HL-60 (cell line): Measurements from ENCODE around the gene BROX.

Experiments
- DNase-seq, 2 experiments: peaks; one replicate each; pipeline ENCODE4 v3.0.0-alpha.2; 2010 to 2020; ENCODE audit warnings: low read depth in 1 of 2, low spot score in 1 of 2
- H3K27ac ChIP-seq: fragments of 250-450 bp; sonication (Bioruptor Pico); replicated peaks from 2 replicates; pipeline ENCODE4 v1.5.1; 2020; ENCODE audit warnings: mild to moderate bottlenecking, moderate library complexity
- H3K27me3 ChIP-seq: fragments of 250-450 bp; sonication (Bioruptor Pico); 2 replicates; pipeline ENCODE4 v1.5.1; 2021; ENCODE audit warnings: mild to moderate bottlenecking, moderate library complexity; ENCODE audit not compliant: insufficient read depth, poor library complexity, severe bottlenecking
- H3K4me3 ChIP-seq: replicated peaks from 2 replicates; pipeline ENCODE4 v1.5.1; 2011; ENCODE audit warnings: mild to moderate bottlenecking, control low read depth, low read length; ENCODE audit not compliant: insufficient read depth
- CTCF ChIP-seq: IDR thresholded peaks from one replicate; pipeline ENCODE4 v1.5.1; 2011; ENCODE audit warnings: low read length, control low read depth, inconsistent platforms; ENCODE audit not compliant: insufficient read depth
- GABPA ChIP-seq: IDR thresholded peaks from 2 replicates; pipeline ENCODE4 v1.6.1; 2012; ENCODE audit warnings: low read depth
- POLR2AphosphoS5 ChIP-seq: IDR thresholded peaks from 2 replicates; pipeline ENCODE4 v1.6.1; 2012; ENCODE audit warnings: low read depth
- REST ChIP-seq: IDR thresholded peaks from 2 replicates; pipeline ENCODE4 v1.6.1; 2012; ENCODE audit warnings: low read depth; ENCODE audit not compliant: insufficient replicate concordance
- SPI1 ChIP-seq: IDR thresholded peaks from 2 replicates; pipeline ENCODE4 v1.6.1; 2012; ENCODE audit warnings: low read depth, mild to moderate bottlenecking, borderline replicate concordance

BROX gene

GRCh38 chr1:222777977-222778376, 65.6 kb downstream of the BROX start:
- H3K27ac ChIP-seq, result no peak overlapping the region
- no peak for DNase-seq
- no peak overlapping the region for H3K4me3 ChIP-seq
- H3K27me3 ChIP-seq, result no peaks in the 10 kb centered on the region
- TF ChIP-seq POLR2AphosphoS5 (no peak), SPI1 (no peak), CTCF (no peak), GABPA (no peak), REST (no peak)

GRCh38 chr1:222781251-222781650, 68.9 kb downstream of the BROX start:
- TF ChIP-seq POLR2AphosphoS5 (no peak), REST (no peak), GABPA (no peak), CTCF (no peak), SPI1 (no peak)
- Histone ChIP-seq H3K27me3 (peaks cover 6% of the 10 kb centered on the region), H3K4me3 (no peak overlapping the region), H3K27ac (no peak overlapping the region)
- no peak for DNase-seq

- H3K4me3 ChIP-seq, result no peak overlapping the region
- no peak overlapping the region for H3K27ac ChIP-seq
- no peak for TF ChIP-seq POLR2AphosphoS5
- TF ChIP-seq CTCF, result no peak
- TF ChIP-seq SPI1, result no peak
- no peak for TF ChIP-seq REST
- no peak for TF ChIP-seq GABPA
- H3K27me3 ChIP-seq, result peaks cover 6% of the 10 kb centered on the region
- no peak for DNase-seq
Observed at GRCh38 chr1:222783051-222783450, 70.7 kb downstream of the BROX start.
